ENCODE data around the gene SMARCAD1.

SMARCAD1 gene

DNA sequence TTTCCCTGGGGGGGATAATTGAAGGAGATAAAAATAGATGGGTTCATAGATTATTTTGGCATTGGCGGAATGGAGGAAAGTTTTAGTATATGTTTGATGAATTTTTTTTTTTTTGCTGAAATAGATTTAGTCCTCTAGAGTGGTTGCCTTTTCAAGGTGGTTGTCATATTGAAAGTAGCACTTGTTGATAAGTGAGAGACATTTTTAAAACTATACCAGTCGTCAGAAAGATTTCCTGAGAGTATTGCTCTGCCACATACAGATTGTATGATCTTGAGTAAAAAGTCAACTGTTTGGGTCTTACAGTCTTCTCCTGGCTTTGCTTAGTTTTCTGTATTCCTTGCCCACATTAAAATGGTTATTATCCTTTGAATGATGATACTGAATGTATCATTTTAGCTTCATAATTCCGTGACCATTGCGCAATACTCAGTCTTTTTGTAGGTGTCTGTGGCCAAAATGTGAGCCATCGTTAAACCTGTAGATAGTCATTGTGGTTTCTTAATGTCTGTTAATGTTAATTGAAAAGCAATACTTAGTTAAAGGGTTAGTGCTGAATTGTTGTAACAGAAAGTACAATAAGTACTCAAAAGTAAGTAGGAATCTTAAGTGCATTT lies 7.1 kb downstream of the SMARCAD1 start:
- Histone ChIP-seq H3K27ac (ENCODE audit: extremely low read depth, low read depth, low read length) (no peak overlapping the region), H3K9me3 (ENCODE audit: control insufficient read depth, insufficient read depth, low read depth, low read length) (no peaks in the 10 kb centered on the region), H3K36me3 (ENCODE audit: control insufficient read depth in 2 of 2, insufficient read depth in 1 of 2, low read length in 2 of 2) (peaks cover 37 to 83% of the 10 kb centered on the region in 2 experiments), H3K4me3 (ENCODE audit: low read depth, low read length) (no peak overlapping the region), H3K4me1 (ENCODE audit: control insufficient read depth, insufficient read depth, low read length) (no peaks in the 10 kb centered on the region)
- ChIA-PET POLR2A (no interaction called here), CTCF (interaction anchor here (1.0 kb wide), 1 partner anchor 9 kb away, joined by 4 read pairs; no protein-coding TSS in a partner anchor)
- TF ChIP-seq, protein P1, sequence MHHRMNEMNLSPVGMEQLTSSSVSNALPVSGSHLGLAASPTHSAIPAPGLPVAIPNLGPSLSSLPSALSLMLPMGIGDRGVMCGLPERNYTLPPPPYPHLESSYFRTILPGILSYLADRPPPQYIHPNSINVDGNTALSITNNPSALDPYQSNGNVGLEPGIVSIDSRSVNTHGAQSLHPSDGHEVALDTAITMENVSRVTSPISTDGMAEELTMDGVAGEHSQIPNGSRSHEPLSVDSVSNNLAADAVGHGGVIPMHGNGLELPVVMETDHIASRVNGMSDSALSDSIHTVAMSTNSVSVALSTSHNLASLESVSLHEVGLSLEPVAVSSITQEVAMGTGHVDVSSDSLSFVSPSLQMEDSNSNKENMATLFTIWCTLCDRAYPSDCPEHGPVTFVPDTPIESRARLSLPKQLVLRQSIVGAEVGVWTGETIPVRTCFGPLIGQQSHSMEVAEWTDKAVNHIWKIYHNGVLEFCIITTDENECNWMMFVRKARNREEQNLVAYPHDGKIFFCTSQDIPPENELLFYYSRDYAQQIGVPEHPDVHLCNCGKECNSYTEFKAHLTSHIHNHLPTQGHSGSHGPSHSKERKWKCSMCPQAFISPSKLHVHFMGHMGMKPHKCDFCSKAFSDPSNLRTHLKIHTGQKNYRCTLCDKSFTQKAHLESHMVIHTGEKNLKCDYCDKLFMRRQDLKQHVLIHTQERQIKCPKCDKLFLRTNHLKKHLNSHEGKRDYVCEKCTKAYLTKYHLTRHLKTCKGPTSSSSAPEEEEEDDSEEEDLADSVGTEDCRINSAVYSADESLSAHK (tag by site-specific recombination; IDR thresholded peaks at IDR 0.05): no peak
- TF ChIP-seq ZNF423 (tag by site-specific recombination; IDR thresholded peaks at IDR 0.05) (no peak), ZNF548 (tag by site-specific recombination; IDR thresholded peaks at IDR 0.05) (no peak), ZBTB7A (tag by site-specific recombination; IDR thresholded peaks at IDR 0.05; ENCODE audit: low read depth) (no peak), ZNF302 (tag by site-specific recombination; IDR thresholded peaks at IDR 0.05; ENCODE audit: low read depth) (no peak), ZNF707 (tag by site-specific recombination; IDR thresholded peaks at IDR 0.05) (no peak), ZSCAN30 (tag by site-specific recombination; IDR thresholded peaks at IDR 0.05) (no peak), ZNF239 (tag by site-specific recombination; IDR thresholded peaks at IDR 0.05) (no peak), ZNF776 (tag by site-specific recombination; IDR thresholded peaks at IDR 0.05; ENCODE audit: borderline replicate concordance) (no peak), ZNF76 (tag by site-specific recombination; IDR thresholded peaks at IDR 0.05; ENCODE audit: borderline replicate concordance, low read depth) (no peak), ZNF747 (tag by site-specific recombination; IDR thresholded peaks at IDR 0.05) (no peak), ZNF341 (tag by site-specific recombination; IDR thresholded peaks at IDR 0.05; ENCODE audit: low read depth) (no peak), GFI1B (tag by site-specific recombination; IDR thresholded peaks at IDR 0.05) (no peak), ZBTB20 (tag by site-specific recombination; IDR thresholded peaks at IDR 0.05) (no peak), ZNF510 (tag by site-specific recombination; IDR thresholded peaks at IDR 0.05; ENCODE audit: insufficient replicate concordance) (no peak), WT1 (tag by site-specific recombination; IDR thresholded peaks at IDR 0.05) (no peak)
- TF ChIP-seq, protein P2, sequence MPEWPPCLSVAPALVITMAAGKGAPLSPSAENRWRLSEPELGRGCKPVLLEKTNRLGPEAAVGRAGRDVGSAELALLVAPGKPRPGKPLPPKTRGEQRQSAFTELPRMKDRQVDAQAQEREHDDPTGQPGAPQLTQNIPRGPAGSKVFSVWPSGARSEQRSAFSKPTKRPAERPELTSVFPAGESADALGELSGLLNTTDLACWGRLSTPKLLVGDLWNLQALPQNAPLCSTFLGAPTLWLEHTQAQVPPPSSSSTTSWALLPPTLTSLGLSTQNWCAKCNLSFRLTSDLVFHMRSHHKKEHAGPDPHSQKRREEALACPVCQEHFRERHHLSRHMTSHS (tag by site-specific recombination; IDR thresholded peaks at IDR 0.05): no peak
- TF ChIP-seq, protein P3, sequence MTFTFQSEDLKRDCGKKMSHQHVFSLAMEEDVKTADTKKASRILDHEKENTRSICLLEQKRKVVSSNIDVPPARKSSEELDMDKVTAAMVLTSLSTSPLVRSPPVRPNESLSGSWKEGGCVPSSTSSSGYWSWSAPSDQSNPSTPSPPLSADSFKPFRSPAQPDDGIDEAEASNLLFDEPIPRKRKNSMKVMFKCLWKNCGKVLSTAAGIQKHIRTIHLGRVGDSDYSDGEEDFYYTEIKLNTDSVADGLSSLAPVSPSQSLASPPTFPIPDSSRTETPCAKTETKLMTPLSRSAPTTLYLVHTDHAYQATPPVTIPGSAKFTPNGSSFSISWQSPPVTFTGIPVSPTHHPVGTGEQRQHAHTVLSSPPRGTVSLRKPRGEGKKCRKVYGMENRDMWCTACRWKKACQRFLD (tag by site-specific recombination; IDR thresholded peaks at IDR 0.05): no peak
- TF ChIP-seq, protein P4, sequence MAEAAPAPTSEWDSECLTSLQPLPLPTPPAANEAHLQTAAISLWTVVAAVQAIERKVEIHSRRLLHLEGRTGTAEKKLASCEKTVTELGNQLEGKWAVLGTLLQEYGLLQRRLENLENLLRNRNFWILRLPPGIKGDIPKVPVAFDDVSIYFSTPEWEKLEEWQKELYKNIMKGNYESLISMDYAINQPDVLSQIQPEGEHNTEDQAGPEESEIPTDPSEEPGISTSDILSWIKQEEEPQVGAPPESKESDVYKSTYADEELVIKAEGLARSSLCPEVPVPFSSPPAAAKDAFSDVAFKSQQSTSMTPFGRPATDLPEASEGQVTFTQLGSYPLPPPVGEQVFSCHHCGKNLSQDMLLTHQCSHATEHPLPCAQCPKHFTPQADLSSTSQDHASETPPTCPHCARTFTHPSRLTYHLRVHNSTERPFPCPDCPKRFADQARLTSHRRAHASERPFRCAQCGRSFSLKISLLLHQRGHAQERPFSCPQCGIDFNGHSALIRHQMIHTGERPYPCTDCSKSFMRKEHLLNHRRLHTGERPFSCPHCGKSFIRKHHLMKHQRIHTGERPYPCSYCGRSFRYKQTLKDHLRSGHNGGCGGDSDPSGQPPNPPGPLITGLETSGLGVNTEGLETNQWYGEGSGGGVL (tag by site-specific recombination; IDR thresholded peaks at IDR 0.05): no peak
- TF ChIP-seq, protein P5, sequence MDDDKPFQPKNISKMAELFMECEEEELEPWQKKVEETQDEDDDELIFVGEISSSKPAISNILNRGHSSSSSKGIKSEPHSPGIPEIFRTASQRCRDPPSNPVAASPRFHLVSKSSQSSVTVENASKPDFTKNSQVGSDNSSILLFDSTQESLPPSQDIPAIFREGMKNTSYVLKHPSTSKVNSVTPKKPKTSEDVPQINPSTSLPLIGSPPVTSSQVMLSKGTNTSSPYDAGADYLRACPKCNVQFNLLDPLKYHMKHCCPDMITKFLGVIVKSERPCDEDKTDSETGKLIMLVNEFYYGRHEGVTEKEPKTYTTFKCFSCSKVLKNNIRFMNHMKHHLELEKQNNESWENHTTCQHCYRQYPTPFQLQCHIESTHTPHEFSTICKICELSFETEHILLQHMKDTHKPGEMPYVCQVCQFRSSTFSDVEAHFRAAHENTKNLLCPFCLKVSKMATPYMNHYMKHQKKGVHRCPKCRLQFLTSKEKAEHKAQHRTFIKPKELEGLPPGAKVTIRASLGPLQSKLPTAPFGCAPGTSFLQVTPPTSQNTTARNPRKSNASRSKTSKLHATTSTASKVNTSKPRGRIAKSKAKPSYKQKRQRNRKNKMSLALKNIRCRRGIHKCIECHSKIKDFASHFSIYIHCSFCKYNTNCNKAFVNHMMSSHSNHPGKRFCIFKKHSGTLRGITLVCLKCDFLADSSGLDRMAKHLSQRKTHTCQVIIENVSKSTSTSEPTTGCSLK (tag by site-specific recombination; IDR thresholded peaks at IDR 0.05): no peak
